ENCODE measurements around the gene STOML1.

Gene STOML1

DNA sequence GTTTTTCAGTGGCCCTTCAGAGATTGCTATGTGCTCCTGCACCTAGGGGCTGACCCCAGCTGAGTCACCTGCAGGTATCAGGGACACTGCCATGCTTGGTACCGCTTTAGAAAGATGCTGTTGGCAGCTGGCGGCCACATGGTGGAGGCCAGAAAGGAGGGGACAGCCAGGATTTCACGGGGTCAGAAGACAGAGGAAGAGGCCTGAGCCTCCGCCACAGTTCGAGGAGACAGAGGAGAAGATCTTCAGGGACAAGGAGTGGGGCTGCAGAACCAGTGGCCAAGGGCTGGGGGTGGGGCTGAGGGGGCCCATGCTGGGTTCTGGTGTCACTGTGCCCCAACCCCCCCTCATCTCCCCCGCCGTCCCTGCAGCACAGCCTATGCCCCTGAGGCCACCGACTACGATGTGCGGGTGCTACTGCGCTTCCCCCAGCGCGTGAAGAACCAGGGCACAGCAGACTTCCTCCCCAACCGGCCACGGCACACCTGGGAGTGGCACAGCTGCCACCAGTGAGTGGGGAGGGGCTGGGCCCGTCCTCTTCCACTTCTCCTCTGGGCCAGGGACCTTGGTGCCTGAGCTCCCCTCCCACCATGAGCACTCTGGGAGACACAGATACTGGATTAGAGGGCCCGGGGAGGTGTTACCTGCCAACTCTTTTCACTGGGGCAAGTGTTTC lies 45.9 kb downstream of the STOML1 start:
- TF ChIP-seq, protein P1, sequence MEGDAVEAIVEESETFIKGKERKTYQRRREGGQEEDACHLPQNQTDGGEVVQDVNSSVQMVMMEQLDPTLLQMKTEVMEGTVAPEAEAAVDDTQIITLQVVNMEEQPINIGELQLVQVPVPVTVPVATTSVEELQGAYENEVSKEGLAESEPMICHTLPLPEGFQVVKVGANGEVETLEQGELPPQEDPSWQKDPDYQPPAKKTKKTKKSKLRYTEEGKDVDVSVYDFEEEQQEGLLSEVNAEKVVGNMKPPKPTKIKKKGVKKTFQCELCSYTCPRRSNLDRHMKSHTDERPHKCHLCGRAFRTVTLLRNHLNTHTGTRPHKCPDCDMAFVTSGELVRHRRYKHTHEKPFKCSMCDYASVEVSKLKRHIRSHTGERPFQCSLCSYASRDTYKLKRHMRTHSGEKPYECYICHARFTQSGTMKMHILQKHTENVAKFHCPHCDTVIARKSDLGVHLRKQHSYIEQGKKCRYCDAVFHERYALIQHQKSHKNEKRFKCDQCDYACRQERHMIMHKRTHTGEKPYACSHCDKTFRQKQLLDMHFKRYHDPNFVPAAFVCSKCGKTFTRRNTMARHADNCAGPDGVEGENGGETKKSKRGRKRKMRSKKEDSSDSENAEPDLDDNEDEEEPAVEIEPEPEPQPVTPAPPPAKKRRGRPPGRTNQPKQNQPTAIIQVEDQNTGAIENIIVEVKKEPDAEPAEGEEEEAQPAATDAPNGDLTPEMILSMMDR (IDR thresholded peaks at IDR 0.05; ENCODE audit: insufficient read depth, low read depth, low read length, missing control alignments): no peak
- DNase-seq (ENCODE audit: low read depth): no peak
- H3K4me3 ChIP-seq (ENCODE audit: low read length): no peak overlapping the region

DNA sequence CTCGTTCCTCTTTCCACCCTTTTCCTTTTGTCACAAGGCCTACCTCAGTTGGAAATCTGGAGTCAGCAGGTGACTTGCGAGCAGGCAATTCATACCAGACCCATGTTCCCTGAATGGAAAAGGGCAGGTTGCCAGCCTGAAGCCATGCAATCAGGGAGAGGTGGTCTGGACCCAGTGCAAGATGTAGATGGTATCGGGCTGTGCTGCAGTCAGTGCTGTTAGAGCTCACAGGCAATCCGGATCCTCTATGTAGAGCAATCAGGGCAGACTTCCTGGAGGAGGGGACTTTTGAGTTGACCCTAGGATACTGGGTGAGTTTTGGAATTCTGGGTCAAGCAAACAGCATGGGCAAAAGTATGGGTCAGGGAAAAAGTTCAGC lies 47.0 kb downstream of the STOML1 start:
- TF ChIP-seq, protein P1 (IDR thresholded peaks at IDR 0.05; ENCODE audit: insufficient read depth, low read depth, low read length, missing control alignments): no peak
- no peak overlapping the region for H3K4me3 ChIP-seq (ENCODE audit: low read length)
- DNase-seq (ENCODE audit: low read depth): no peak

DNA sequence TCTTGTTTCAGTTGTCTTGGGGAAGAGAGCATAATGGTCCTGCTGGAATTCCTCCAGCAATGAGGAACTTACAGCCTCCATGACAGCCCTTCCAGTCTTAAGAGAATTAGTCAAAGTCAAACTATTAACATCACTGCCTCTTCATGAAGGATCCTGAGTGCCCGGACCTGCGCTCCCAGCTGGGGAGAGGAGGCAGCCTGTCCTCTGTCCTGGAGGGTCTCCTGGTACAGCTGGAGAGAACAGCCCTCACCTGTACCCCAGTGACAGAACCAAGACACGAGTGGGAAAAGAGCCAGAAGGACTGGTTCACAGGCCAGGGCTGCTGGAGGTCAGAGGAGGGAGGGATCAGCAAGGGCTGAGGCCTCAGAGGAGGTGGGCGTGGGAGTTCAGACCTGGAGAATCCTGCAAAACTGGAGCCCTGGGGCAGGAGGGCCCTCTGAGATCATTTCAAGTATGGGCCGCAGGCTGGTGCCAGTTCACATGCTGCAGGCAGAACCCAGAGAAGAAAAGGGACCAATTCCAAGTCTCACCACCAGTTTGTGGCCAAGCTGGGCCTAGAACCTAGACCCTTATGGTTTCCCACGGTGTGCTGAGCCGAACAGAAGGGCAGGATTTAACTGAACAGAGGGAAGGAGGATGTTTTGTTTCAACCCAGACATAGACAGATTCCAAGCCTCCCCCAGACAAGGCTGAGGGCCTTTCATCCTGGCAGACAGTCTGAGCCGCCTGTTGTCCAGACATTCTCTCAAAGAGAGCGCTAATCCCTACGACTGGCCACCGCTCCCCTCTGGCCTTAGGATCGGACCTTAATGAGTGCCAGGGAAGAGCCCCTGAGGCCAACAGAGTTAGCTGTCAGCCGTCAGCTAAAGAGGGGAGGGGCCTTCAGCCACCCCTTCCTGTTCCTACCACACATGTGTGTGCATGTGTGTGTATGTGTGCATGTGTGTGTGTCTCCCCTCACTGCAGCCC lies 47.6 kb downstream of the STOML1 start:
- TF ChIP-seq, protein P1 (IDR thresholded peaks at IDR 0.05; ENCODE audit: insufficient read depth, low read depth, low read length, missing control alignments): no peak
- DNase-seq (ENCODE audit: low read depth): peak; percentile 44
- no peak overlapping the region for H3K4me3 ChIP-seq (ENCODE audit: low read length)

DNA sequence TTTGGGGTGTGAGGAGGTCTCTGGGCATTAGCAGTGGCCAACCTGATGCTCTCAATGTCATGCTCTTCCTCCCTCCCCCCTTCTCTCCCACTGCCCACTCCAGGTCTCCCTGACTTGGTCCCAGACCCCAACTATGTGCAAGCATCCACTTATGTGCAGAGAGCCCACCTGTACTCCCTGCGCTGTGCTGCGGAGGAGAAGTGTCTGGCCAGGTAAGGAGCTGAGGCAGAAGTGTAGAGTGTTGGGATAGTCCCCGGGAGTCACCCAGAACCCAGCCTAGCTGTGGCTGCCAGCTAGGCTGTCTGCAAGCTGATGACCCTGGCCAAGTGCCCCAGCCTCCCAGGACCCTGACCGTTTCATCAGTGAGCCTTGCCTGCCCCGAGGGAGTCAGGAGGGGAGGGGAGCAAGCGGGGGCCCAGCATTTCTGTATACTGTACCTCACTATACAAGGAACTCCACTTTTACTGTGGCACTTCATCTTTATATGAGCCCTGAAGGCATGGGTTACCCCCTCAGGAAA lies 49.3 kb downstream of the STOML1 start:
- DNase-seq (ENCODE audit: low read depth): no peak
- H3K4me3 ChIP-seq (ENCODE audit: low read length): no peak overlapping the region
- TF ChIP-seq, protein P1 (IDR thresholded peaks at IDR 0.05; ENCODE audit: insufficient read depth, low read depth, low read length, missing control alignments): no peak

DNA sequence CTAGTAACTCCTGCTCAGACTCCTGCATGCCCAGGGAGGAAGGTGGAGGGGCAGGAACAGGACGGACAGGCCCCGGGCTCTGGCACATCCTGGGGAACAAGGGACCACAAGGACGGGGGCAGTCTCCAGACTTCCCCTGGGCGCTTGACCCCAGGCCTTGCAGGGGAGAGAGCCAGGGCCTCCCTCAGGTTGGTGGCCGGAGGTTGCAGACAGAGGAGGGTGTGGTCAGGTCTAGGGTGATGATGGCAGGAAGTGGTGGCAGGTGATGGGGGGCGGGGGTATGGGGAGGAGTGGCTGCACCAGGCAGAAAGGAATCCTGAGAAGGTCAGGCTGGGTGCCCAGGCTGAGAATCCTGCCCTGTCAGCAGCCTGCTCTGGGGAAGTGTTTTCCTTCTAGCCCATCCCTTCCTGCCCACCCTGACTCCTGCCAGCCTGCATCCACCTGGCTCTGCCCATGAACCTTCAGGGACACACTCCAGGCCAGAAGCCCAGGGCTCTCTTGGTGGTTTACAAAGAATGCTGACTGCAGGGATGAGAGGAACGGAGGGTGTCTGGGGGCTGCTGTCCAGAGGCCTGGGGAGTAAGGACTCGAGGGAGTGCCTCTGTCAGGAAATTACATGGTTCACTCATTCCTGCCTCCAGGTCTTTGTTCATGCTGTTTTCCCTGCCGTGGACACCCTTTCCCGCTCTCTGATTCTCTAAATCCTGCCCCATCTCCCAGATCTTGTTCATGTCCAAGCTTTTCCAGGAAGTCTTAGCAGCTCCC lies 50.0 kb downstream of the STOML1 start:
- no peak overlapping the region for H3K4me3 ChIP-seq (ENCODE audit: low read length)
- no peak for DNase-seq (ENCODE audit: low read depth)
- TF ChIP-seq, protein P1 (IDR thresholded peaks at IDR 0.05; ENCODE audit: insufficient read depth, low read depth, low read length, missing control alignments): no peak

DNA sequence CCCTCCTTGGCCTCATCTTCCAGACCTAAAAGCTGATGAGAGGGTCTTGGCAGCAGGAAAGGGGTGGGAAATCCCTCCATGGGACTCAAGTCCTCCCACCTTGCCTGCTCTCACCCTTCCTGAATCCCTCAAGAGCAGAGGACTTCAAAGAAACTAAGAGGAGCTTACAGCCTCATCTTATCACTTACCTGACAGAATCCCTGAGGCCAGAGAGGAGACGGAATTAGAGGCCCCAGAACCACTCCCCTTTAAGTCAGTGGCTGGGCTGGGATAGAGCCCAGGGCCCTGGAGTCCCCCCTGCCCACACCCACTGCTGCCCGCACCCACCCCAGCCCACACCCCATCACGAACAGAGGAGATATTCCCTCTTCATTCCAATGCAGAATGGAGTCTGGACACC lies 50.6 kb downstream of the STOML1 start:
- no peak overlapping the region for H3K4me3 ChIP-seq (ENCODE audit: low read length)
- TF ChIP-seq, protein P1 (IDR thresholded peaks at IDR 0.05; ENCODE audit: insufficient read depth, low read depth, low read length, missing control alignments): no peak
- DNase-seq (ENCODE audit: low read depth): no peak
